ENCODE results near the gene RBM26.

The RBM26 gene

GRCh38 chr13:79423801-79424642, 18.0 kb upstream of the RBM26 start:
- DNase-seq: peak; percentile 12

DNA sequence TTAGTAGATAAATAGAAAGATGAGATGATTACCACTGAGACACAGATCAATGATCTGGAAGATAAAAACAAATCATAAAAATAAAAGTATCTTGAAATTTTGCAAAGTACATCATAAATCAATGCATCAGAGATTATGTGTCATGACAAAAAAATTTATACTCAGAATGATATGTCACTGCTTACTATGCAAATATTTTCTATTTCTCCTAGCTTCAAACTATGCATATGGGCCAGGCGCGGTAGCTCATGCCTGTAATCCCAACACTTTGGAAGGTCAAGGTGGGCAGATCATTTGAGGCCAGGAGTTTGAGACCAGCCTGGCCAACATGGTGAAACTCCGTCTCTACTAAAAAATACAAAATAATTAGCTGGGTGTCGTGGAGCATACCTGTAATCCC, 17.3 kb upstream of the RBM26 start:
- DNase-seq: no peak

DNA sequence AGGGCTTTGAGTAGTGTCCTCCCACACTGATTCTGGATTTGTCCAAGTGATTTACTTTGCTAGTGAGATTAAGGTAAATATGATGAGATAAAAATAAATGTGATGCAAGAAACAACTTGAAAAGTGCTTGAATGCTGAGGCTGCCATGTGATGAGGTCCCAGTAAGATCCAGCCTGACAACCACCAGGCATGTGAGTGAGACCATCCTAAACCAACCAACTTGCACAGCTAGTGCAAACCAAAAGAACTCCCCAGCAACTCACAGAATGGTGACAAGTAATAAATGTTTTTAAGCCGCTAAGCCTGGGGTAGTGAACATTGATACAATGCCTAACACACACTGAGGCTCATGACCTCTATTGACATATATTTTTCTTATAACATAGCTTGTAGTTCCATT, 13.3 kb upstream of the RBM26 start:
- DNase-seq: no peak

- no peak for DNase-seq
Observed at GRCh38 chr13:79417741-79418140, 11.7 kb upstream of the RBM26 start.

DNA sequence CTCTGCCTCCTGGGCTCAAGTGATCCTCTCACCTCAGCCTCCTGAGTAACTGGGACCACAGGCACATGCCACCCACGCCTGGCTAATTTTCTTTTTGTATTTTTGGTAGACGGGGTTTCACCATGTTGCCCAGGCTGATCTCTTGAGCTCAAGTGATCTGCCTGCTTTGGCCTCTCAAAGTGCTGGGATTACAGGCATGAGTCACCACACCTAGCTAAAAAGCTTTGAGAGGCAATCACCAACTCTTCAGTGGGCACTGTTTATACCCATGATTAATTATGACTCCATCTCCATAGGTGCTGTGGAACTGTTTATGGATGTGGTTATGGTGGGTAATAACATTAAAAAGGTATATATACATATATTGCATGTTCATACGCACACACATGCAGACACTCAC, 7.5 kb upstream of the RBM26 start:
- DNase-seq: no peak

GRCh38 chr13:79409828-79410227, 3.8 kb upstream of the RBM26 start:
- DNase-seq: no peak

DNA sequence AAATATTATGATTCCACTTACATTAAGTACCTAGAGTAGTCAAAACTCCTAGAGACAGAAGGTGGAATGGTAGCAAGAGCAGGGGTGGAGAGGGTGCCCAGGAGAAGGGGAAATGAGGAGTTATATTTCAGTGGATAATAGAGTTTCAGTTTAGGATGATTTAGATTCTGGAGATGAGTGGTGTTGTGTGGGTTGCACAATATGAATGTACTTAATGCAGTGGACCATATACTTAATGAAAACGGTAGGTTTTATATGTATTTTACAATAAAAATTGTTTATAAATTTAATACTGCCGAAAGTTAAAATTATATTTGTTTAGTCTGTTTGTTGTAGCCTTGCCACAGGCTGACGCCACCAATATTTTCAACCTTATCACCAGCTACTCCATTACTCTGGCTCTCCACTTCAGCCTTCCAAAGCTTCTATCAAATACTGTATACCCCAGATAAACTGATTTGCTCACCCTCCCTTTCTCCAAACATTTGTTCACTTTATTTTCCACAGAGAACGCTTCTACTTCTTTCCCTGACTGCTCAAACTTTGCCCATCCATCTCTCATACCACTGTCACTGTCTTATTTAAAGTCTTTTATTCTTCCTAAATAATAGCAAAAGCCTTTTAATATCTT, 1.4 kb upstream of the RBM26 start:
- DNase-seq: peak; percentile 57

DNA sequence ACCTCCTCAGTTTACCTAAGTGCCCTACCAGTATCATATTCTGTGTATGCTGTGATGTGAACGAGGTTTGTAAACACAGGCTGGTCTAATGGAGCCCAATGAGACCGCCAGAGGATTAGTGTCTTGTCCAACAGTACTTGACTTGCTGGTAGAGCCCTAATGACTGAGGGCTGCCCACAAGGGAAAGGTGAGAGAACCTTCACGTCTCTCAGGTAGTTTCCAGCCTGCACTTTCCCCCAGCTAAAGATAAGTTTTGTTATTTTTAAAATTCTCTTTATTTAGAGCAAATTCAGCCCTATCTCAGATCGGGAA, 498 bp upstream of the RBM26 start:
- peak; percentile 42 for DNase-seq

DNA sequence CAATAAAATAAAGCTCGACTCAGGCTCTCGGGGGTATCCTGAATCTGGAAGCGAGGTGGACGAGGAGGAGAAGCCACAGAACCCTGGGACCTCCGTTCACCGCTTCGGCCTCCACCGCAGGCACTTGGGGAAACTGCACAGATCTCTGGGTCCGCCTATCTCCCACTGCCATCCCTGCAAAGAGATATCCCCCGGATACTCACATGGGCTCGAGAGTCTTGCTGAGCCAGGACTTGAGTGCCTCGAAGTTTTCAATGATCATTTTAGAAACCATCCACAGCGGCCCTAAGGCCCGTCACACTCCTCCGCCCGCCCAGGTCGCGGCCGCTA, 589 bp downstream of the RBM26 start:
- no peak for DNase-seq

DNA sequence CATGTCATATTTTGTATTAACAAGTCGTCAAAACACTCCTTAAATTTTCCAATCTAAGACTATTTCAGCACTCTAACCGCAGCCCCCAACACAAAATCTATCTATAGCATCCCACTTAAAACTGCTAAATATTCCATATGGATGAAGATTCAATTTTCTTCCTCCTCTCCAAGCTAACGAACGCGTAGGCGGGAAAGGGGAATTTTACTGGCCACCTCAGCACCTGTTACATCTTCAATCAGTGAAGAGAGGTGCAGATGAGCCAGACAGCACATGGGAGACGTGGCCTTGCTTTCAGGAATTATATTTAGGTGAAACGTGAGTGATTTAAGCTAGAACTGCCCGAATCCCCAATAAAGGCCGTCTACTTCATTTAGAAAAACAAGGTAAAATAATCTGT, 1.1 kb downstream of the RBM26 start:
- no peak for DNase-seq

DNA sequence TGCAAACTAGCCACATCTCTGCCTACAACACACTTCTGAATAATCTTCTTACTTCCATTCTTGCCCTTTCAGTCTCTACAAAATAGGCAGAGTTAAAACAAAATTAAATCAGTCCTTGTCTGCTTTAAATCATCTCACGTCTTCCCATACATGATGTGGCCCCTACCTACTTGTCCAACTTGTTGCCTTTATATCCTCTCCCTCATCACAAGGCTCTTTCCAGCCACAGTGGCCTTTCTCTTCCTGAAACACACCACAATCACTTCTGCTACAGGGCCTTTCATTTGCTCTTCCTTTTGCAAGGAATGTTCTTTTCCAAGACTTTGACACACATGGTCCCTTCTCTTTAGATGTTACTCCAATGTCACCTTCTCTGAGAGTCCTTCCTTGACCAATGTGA, 1.7 kb downstream of the RBM26 start:
- no peak for DNase-seq

GRCh38 chr13:79403113-79403512, 2.9 kb downstream of the RBM26 start:
- DNase-seq: no peak

GRCh38 chr13:79402679-79403078, 3.4 kb downstream of the RBM26 start:
- DNase-seq: no peak

DNA sequence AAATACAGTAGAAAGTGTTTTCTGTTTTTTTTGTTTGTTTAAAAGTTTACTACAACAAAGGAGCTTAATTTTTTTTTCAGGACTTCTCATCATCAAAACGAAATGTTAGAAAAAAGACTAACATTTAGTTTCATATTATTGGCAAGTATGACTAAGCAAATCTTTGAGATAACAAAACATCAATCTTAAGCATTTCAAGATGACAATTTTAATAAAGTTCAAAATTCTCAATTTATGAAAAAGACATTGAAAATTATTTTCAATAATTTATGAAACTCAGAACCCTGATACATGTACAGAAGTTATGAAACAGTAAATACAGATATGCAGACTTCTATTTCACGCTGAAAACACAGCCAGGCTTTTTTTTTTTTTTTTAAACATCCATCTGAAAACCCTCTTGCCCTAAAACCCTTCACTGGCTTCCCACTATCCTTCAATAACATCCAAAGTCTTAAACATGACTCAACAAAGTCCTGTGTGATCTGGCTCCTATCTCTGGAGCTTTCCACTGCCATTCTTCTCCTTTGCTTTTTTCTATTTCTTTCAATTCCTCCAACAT, 3.9 kb downstream of the RBM26 start:
- DNase-seq: no peak

- no peak for DNase-seq
Observed at GRCh38 chr13:79401259-79402070, 4.6 kb downstream of the RBM26 start.

DNA sequence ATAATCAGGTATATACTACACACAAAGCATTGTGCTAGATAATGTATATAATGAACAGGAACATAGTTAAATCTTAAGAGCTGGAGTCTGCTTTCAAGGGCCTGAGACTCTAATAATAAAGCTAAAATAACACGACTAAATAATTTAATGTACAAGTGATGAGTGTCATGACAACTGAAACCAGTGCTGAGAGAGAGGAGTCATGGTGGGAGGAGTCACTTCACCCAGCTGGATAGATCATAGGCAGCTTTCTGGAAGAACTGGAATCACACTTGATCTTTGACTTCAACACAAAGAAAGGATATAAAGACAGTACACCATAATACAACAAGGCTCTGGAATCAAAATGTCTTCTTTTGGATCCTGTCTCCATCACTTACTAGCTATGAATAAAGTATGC, 7.1 kb downstream of the RBM26 start:
- no peak for DNase-seq

- DNase-seq: no peak
Observed at GRCh38 chr13:79398127-79398526, 7.9 kb downstream of the RBM26 start.

- no peak for DNase-seq
Observed at GRCh38 chr13:79395881-79396280, 10.2 kb downstream of the RBM26 start.

DNA sequence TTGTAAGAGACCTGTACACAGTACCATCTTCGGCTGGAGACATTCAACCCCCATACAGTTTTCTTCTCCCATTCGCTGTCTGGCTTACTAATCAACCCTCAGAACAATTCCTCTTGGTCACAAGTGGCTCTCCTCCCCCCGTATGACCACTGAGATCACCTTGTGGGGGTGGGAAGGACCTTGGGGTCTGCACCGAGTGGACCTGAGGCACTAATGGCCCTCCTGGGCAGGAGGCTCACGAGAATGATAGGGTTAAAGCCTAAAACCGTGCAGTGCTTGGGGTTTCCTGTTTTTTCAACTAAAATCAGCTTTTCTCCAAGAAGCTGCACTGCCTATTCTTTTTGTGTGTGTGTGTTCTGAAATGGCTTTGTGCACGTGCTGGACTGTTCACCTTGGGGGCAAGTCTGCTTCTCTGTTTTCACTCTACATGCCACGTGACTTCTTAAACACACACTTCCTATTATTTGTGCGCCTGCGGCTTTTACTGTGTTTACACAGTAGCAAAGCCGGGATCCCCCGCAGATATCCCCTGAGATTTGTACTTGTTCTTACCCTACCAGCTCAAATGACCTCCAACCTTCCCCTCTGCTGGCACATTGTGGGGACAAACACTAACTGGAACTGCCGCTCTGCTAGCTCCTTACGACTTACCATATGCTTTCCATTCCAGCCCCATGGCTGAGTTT, 12.3 kb downstream of the RBM26 start:
- DNase-seq: no peak

GRCh38 chr13:79392882-79393563, 13.0 kb downstream of the RBM26 start:
- no peak for DNase-seq

GRCh38 chr13:79389026-79389425, 17.0 kb downstream of the RBM26 start:
- no peak for DNase-seq

DNA sequence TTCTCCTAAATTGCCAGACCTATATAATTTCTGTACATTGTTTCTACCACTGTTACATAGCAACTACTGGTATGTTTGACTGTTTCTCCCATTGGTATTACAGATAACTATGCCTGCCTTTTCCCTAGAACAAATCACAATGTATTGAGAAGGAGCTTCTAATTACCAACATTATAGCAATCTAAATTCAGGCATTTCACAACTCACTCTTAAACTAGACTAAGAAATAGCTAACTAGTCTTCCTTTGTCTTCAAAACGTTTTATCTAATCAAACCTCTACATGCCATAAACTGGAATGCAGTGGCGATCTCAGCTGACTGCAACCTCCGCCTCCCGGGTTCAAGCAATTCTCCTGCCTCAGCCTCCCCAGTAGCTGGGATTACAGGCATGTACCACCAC, 18.2 kb downstream of the RBM26 start:
- DNase-seq: no peak

Data from NCI-H2029 treated with DMSO at 0.1 percent for 48 hours (cell line).